ENCODE measurements around the gene PRKAR2B. TPM values are rescaled to one million over a fixed set of nuclear protein-coding genes. Genes with fewer than 3 reads are reported as not detected.
A peak's percentile ranks its signal among the peaks of the same experiment; 100 is the strongest.

The PRKAR2B gene
- total and polyA plus RNA-seq, 2 of the 4 experiments (the other 2 are of a cell fraction): 3.0 to 3.1 TPM

- Histone ChIP-seq H2AK5ac (ENCODE audit: low read depth, low read length) (no peak overlapping the region; the same call in 1 of the 2 replicates), H4K91ac (ENCODE audit: insufficient read depth, low read depth, low read length) (no peak overlapping the region), H3K9me3 (ENCODE audit: control insufficient read depth, insufficient read depth, low read length) (no peaks in the 10 kb centered on the region), H3K56ac (ENCODE audit: extremely low read depth, insufficient read depth, low read length) (no peak overlapping the region), H3K4me1 (ENCODE audit: control insufficient read depth, insufficient read depth, low read length) (peaks cover 9% of the 10 kb centered on the region), H2BK20ac (ENCODE audit: low read depth, low read length) (no peak overlapping the region), H2BK15ac (ENCODE audit: low read depth, low read length) (no peak overlapping the region), H2BK5ac (ENCODE audit: low read depth, low read length, poor library complexity, severe bottlenecking) (peak overlapping the region; percentile 37), H4K8ac (ENCODE audit: low read depth in 2 of 2, low read length in 2 of 2) (0 out of 4 replicates have a peak overlapping the region, but pooled peaks have one; percentile 0 to 27), H3K14ac (replicated peaks; ENCODE audit: low read depth, low read length) (no peak overlapping the region), H3K27ac (ENCODE audit: insufficient read depth, low read length) (peak overlapping the region; percentile 43; the same call in 1 of the 2 replicates), H3K27me3 (ENCODE audit: control insufficient read depth, insufficient read depth, low read length) (no peaks in the 10 kb centered on the region), H3K4me2 (ENCODE audit: low read depth, low read length) (no peak overlapping the region), H3K79me1 (ENCODE audit: low read depth in 1 of 2, low read length in 2 of 2) (peaks cover 10 to 20% of the 10 kb centered on the region in 2 experiments), H3K4ac (ENCODE audit: low read depth, low read length) (no peak overlapping the region), H3K23ac (ENCODE audit: low read depth, low read length) (no peak overlapping the region; the same call in 1 of the 2 replicates), H3K9me1 (ENCODE audit: insufficient read depth, low read length) (peaks cover 6% of the 10 kb centered on the region), H3K36me3 (ENCODE audit: control insufficient read depth, insufficient read depth, low read length) (peaks cover 28% of the 10 kb centered on the region), H3K18ac (ENCODE audit: low read depth, low read length) (peak overlapping the region; percentile 87; the same call in 1 of the 2 replicates), H3K4me3 (ENCODE audit: insufficient read depth, low read depth, low read length) (no peak overlapping the region), H2BK120ac (ENCODE audit: low read depth, low read length) (no peak overlapping the region), H2AK9ac (replicated peaks; ENCODE audit: low read depth, low read length, poor library complexity) (no peak overlapping the region), H4K20me1 (ENCODE audit: insufficient read depth, low read length) (no peaks in the 10 kb centered on the region), H4K5ac (ENCODE audit: low read depth, low read length) (no peak overlapping the region), H3K9ac (ENCODE audit: low read depth, low read length) (no peak overlapping the region; the same call in 1 of the 2 replicates), H2AFZ (replicated peaks; ENCODE audit: low read length, poor library complexity) (no peak overlapping the region)
- intact Hi-C loops (cut with micrococcal nuclease): no loop called here
- TF ChIP-seq MAFK (IDR thresholded peaks at IDR 0.05; ENCODE audit: low read depth, low read length) (no peak), CEBPB (IDR thresholded peaks at IDR 0.05; ENCODE audit: low read depth, low read length) (peak; percentile 60; the same call in 1 of the 2 replicates)
- no TSS peak for BruUV-seq (replicated peaks)
- dilution Hi-C loops (cut with HindIII; ENCODE audit: low sequenced_read_pairs, unreplicated experiment): no loop called here
- no peak for ATAC-seq (ENCODE audit: low read depth)
- DNase-seq: no peak
- ChIA-PET POLR2A (ENCODE audit: unreplicated experiment) (interaction anchor here (0.6 kb wide), 1 partner anchor 10 kb away, joined by 5 read pairs; no protein-coding TSS in a partner anchor), CTCF (interaction anchor here (0.6 kb wide), 2 partner anchors 124 to 736 kb away, joined by 3 read pairs; no protein-coding TSS in a partner anchor)
- no CpG with 5 or more reads among the region's 4 CpGs for WGBS, 2 experiments (ENCODE audit: extremely low coverage in 2 of 2, insufficient read length in 1 of 2)
- in situ Hi-C loops (cut with MboI; ENCODE audit: low sequenced_read_pairs): no loop called here
Measured at GRCh38 chr7:107186240-107186639, 141.7 kb downstream of the PRKAR2B start.

All from IMR-90 (cell line).